Measurements from ENCODE around the gene STMN3.

STMN3 gene

DNA sequence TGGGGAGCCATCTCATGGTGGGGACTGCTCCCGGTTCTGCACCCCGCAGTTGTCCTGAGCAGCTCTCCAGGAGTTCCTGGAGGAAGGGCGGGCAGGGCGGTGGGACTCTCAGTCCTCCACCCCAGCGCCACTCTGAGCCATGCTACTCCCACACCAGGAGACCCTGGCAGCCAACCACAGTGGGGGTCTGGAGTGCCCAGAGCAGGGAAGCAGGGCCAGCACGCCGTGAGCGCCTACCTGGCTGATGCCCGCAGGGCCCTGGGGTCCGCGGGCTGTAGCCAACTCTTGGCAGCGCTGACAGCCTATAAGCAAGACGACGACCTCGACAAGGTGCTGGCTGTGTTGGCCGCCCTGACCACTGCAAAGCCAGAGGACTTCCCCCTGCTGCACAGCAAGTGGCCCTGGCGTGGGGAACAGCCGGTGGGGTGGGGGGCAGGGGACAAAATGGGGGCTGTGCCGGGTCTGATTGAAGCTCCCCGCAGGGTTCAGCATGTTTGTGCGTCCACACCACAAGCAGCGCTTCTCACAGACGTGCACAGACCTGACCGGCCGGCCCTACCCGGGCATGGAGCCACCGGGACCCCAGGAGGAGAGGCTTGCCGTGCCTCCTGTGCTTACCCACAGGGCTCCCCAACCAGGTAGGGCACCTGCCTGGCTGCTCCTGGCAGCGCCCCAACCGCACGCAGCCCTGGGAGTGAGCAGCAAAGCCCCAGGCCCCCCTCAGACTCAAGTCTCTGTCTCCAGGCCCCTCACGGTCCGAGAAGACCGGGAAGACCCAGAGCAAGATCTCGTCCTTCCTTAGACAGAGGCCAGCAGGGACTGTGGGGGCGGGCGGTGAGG, 41.6 kb upstream of the STMN3 start:
- H3K27ac ChIP-seq, result peak overlapping the region; percentile 32; the same call in 1 of the 2 replicates

GRCh38 chr20:63693733-63694583, 40.7 kb upstream of the STMN3 start:
- TF ChIP-seq CTCF (IDR thresholded peaks at IDR 0.05) (no peak), ZFX (IDR thresholded peaks at IDR 0.05; ENCODE audit: borderline replicate concordance) (no peak)
- H3K27ac ChIP-seq, result no peak overlapping the region; the same call in 1 of the 2 replicates

More for the DNA sequence above, 41.6 kb upstream of the STMN3 start:
- no peak for TF ChIP-seq ZFX (IDR thresholded peaks at IDR 0.05; ENCODE audit: borderline replicate concordance)
- TF ChIP-seq CTCF (IDR thresholded peaks at IDR 0.05), result no peak

DNA sequence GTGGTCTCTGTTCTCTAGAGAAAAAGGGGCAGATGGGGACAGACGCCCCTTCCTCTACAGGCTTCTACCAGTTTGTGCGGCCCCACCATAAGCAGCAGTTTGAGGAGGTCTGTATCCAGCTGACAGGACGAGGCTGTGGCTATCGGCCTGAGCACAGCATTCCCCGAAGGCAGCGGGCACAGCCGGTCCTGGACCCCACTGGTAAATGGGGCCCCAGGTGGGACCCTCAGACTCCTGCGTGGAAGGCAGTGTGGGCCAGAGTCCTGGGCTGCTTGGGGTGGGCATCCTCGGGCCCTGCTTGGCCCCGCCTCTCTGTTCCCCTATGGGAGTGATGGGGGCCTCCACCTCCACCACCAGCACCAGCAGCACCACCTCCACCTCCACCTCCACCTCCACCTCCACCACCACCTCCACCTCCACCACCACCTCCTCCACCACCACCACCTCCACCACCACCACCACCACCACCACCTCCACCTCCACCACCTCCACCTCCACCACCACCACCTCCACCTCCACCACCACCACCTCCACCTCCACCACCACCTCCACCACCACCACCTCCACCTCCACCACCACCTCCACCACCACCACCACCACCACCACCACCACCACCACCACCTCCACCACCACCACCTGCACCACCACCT, 40.0 kb upstream of the STMN3 start:
- H3K27ac ChIP-seq, result peak overlapping the region; percentile 42; the same call in 1 of the 2 replicates
- no peak for TF ChIP-seq ZFX (IDR thresholded peaks at IDR 0.05; ENCODE audit: borderline replicate concordance)
- no peak for TF ChIP-seq CTCF (IDR thresholded peaks at IDR 0.05)

- TF ChIP-seq ZFX (IDR thresholded peaks at IDR 0.05; ENCODE audit: borderline replicate concordance), result no peak
- no peak for TF ChIP-seq CTCF (IDR thresholded peaks at IDR 0.05)
These were observed 39.3 kb upstream of the STMN3 start for GRCh38 chr20:63692436-63693082.

DNA sequence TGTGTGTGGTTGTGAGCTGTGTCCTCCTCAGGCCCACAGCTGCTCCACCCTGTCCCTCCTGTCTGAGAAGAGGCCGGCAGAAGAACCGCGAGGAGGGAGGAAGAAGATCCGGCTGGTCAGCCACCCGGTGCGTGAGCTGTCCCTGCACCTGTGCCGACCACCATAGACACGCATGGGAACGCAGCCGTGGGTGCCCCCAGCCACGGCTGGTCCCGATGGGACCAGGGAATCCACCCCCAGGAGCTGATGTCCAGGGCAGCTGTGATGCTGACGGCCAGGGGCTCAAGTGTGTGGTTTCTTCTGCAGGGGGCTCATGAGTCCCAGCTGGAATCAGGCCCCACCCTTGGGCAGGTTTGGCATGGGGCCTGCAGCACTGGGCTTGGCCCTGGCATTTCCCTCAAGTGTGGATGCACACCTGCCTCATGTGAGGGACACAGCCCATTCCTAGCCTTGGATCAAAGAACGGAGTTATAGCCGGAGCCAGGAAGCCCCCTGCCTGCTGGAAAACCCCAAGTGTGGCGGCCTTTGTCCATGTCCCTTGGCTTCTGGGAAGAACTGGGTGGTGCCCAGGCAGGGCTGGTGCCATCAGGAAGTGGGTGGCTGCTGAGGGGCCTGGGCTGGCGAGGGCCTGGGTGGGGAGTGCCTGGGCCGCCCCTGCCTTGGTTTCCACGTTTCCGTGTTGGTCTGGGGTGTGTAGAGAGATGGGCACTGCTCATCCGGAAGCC, 38.6 kb upstream of the STMN3 start:
- peak overlapping the region; percentile 42 for H3K27ac ChIP-seq
- TF ChIP-seq ZFX (IDR thresholded peaks at IDR 0.05; ENCODE audit: borderline replicate concordance), result no peak
- no peak for TF ChIP-seq CTCF (IDR thresholded peaks at IDR 0.05)

More at GRCh38 chr20:63692436-63693082, 39.3 kb upstream of the STMN3 start:
- H3K27ac ChIP-seq, result peak overlapping the region; percentile 42
